NT2/D1 (cell line): ENCODE data around the gene ADGRG1.

Source experiments
- YY1 ChIP-seq: IDR thresholded peaks from 2 replicates; pipeline ENCODE4 v1.6.1; 2011; ENCODE audit not compliant: insufficient read length, insufficient read depth
- ZNF274 ChIP-seq: IDR thresholded peaks from 2 replicates; pipeline ENCODE4 v1.6.1; 2011; ENCODE audit warnings: mild to moderate bottlenecking, low read depth, low read length

GRCh38 chr16:57624044-57624688 lies 4.3 kb upstream of the ADGRG1 start:
- no peak for TF ChIP-seq YY1
- TF ChIP-seq ZNF274, result no peak
